GM10248 (cell line): ENCODE results near the gene SCN4A.
A peak's percentile ranks its signal among the peaks of the same experiment; 100 is the strongest.
"Not testable (repeated sequence)": the region's sequence is repeated elsewhere in the genome, so short reads cannot be mapped to it uniquely, and the experiment has no call there.

Experiments
- CTCF ChIA-PET: fragments of 300-600 bp; sonication (Branson Sonifier 250); formaldehyde crosslinking; extraction: SDS; loops from one replicate; lab custom pipeline; 2021; ENCODE audit warnings: antibody characterized with exemption; lab: Yijun Ruan, JAX
- POLR2A ChIA-PET: fragments of 350-650 bp; sonication (Branson Sonifier 250); formaldehyde crosslinking; extraction: SDS; loops from one replicate; lab custom pipeline; 2020; ENCODE audit warnings: antibody characterized with exemption; lab: Yijun Ruan, JAX
- DNase-seq: peaks from one replicate; pipeline ENCODE4 v3.0.0; 2012; ENCODE audit errors: extremely low spot score
- CTCF ChIP-seq: IDR thresholded peaks from 2 replicates; pipeline ENCODE4 v1.5.1; 2012; ENCODE audit warnings: mild to moderate bottlenecking, low read depth; ENCODE audit errors: extremely low read depth, missing control alignments, control extremely low read depth

SCN4A gene

GRCh38 chr17:64015447-64015846 lies 42.7 kb upstream of the SCN4A start:
- ChIA-PET CTCF (no interaction called here), POLR2A (no interaction called here)
- no peak for DNase-seq
- TF ChIP-seq CTCF = no peak

GRCh38 chr17:64009571-64010402 lies 37.1 kb upstream of the SCN4A start:
- POLR2A ChIA-PET = no interaction called here
- CTCF ChIA-PET = interaction anchor here (1.2 kb wide), 1 partner anchor 90 kb away, joined by 4 read pairs; no protein-coding TSS in a partner anchor
- TF ChIP-seq CTCF = no peak
- DNase-seq = no peak

- ChIA-PET POLR2A (no interaction called here), CTCF (no interaction called here)
- no peak for TF ChIP-seq CTCF
- DNase-seq = no peak
These were observed 36.1 kb upstream of the SCN4A start for GRCh38 chr17:64008830-64009229.

GRCh38 chr17:64008346-64008745 lies 35.6 kb upstream of the SCN4A start:
- no peak for TF ChIP-seq CTCF

GRCh38 chr17:64007838-64008282 lies 35.1 kb upstream of the SCN4A start:
- CTCF ChIA-PET = interaction anchor here (0.7 to 2.1 kb wide), 4 partner anchors 9 to 62 kb away, joined by 4 to 8 read pairs (median 4); no protein-coding TSS in a partner anchor

More at GRCh38 chr17:64008346-64008745, 35.6 kb upstream of the SCN4A start:
- ChIA-PET POLR2A (no interaction called here), CTCF (interaction anchor here (1.8 kb wide), 1 partner anchor 14 kb away, joined by 4 read pairs; no protein-coding TSS in a partner anchor)
- DNase-seq = no peak

GRCh38 chr17:64007089-64007837 lies 34.5 kb upstream of the SCN4A start:
- peak; percentile 9 for DNase-seq
- CTCF ChIA-PET = interaction anchor here (0.7 to 2.1 kb wide), 6 partner anchors 10 to 61 kb away, joined by 3 to 8 read pairs (median 4); no protein-coding TSS in a partner anchor
- POLR2A ChIA-PET = not testable (repeated sequence)

More at GRCh38 chr17:64007838-64008282, 35.1 kb upstream of the SCN4A start:
- POLR2A ChIA-PET = no interaction called here
- TF ChIP-seq CTCF = no peak
- DNase-seq = no peak
